Anterior cingulate cortex (tissue), 58 donors: ENCODE measurements around the gene AIG1.
A peak's percentile ranks its signal among the peaks of the same experiment; 100 is the strongest.

Experiments used
- DNase-seq, 58 donors: peaks; one replicate each; lab custom pipeline; 2025; lab: John Stamatoyannopoulos, UW

The AIG1 gene

DNA sequence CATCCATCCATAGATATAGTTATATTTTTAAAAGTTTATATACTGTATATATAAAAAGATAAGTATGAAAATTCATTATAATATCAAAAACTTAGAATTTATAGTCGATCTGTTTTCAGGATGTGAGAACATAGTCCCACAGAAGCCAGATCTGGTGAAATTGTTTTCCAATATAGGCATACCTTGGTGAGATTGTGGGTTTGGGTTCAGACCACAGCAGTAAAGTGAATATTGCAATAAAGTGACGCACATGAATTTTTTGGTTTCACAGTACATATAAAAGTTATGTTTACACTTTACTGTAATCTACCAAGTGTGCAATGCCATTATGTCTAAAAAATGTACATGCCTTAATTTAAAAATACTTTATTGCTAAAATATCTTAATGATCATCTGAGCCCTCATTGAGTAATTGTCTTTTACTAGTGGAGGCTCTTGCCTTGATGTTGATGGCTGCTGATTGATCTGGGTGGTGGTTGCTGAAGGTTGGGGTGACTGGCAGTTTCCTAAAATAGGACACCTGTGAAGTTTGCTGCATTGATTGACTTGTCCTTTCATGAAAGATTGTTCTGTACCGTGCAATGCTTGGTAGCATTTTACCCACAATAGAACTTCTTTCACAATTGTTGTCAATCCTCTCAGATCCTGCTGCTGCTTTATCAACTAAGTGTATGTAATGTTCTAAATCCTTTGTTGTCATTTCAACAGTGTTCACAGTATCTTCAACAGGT, 29.8 kb downstream of the AIG1 start:
- DNase-seq, result no peak

GRCh38 chr6:143092768-143093167, 32.1 kb downstream of the AIG1 start:
- DNase-seq, result no peak

- no peak for DNase-seq
Observed at GRCh38 chr6:143093290-143093689, 32.6 kb downstream of the AIG1 start.

DNA sequence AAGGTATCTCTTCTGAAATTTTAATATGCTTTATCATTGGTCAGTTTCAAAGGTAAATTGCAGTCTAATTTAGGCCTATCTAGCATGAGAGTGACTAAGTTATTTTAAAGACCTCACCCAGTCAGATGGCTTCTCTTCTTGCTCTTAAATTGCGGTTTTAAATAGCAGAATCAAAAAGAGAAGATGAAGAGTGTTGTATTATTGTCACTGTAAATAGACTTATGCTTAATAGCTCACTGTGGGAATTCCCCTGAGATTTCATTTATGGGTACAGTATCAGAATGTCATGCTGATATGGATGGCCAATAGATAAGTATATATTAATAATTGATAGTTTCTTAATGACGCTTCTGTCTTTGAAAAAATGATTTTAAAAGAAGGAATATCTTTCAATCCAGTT, 35.7 kb downstream of the AIG1 start:
- no peak for DNase-seq

GRCh38 chr6:143097224-143097795, 36.6 kb downstream of the AIG1 start:
- no peak for DNase-seq

GRCh38 chr6:143098054-143098671, 37.5 kb downstream of the AIG1 start:
- no peak for DNase-seq

DNA sequence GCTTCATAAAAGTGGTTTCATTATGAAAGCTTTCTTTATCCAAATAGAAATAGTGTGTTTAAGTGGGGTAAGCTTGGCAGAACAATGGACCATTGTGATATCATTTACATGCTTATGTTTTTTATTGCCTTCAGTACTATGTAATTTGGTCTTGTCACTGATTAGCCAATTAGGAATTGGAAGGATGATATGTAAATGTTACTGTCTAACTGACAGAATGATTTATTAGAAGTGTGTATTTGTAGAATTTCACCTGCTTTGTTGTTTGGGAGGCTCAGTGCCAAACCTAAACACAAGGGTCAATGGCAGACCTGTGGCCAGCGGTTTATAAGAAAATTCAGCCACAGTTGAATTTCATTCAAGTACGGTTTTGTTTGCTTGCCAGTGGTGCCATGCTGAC, 39.0 kb downstream of the AIG1 start:
- DNase-seq, result no peak

DNA sequence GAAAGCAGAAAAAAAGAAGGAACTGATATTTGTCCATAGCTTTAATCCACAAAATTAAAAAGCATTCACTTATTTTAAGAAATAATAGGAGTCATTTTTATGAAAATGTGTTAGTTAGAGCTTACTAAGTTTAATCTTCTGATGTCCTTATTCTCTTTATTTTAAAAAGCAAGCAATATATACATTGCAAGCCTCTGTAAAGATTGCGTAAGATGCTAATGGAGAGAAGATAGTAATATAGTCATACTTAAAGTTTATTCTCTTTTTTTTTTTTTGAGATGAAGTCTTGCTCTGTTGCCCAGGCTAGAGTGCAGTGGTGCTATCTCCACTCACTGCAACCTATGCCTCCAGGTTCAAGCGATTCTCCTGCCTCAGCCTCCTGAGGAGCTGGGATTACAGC, 39.7 kb downstream of the AIG1 start:
- no peak for DNase-seq

- no peak for DNase-seq
Observed at GRCh38 chr6:143103916-143104315, 43.2 kb downstream of the AIG1 start.

GRCh38 chr6:143107440-143107839, 46.8 kb downstream of the AIG1 start:
- DNase-seq, result no peak

DNA sequence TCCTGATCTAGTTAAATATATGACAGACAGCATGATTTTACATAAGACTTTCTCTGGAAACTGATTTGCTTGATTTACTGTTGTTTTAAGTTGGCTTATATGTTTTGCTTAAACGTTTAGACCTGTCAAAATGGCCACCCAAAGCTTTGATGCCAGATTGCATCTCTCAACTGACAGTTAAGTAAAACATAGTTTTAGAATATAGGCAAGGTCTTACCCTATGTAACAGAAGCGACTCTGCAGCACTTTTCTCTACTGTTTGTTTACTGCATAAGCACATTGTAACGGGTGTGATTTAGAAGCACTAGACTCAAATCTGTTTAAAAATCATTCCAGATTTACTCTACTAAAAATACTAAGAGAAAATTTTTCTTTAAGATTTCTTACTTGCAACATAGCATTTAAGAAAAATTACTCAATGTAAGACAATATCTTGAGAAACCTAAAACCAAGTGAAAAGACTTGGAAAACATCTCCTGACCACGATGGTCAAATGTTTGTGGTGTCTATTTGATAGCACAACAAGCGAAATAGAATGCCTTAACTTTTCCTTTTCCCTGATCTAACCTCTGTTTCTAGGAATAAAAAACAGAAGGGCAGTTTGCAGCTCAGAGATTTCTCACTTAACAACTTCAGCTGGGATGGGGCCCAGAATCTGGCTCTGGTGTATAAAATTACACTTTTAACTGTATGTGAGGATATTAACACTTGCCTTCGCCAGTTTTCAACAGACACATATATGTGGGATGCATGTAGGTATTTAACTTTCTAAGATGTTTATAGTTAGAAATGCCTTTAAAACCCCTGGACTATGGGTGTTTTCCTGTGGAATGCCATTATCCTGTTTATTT, 47.4 kb downstream of the AIG1 start:
- peak in 3 of 58 donors; percentile 2 to 37 (median 6) for DNase-seq

GRCh38 chr6:143109196-143109595, 48.5 kb downstream of the AIG1 start:
- no peak for DNase-seq

DNA sequence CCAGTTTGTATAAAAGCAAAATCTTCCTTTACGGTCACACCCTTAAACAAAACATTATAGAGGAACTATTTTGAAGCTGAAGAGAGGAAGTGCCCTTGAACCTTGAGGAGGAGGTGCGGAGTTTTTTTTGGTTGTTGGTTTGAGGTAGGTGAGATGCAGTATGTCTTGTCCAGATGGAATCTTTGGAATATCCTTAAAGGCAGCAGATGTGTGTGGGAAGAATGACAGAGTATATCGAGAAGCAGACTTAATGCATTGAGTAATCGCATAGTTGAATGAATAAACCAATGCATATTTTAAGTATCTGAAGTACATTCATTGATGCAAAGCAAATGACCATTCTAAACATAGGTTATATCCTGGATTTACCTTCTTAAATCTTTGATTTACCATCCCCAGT, 49.9 kb downstream of the AIG1 start:
- peak in 5 of 58 donors; percentile 6 to 55 (median 11) for DNase-seq

GRCh38 chr6:143110996-143111395, 50.3 kb downstream of the AIG1 start:
- DNase-seq, result no peak

GRCh38 chr6:143111443-143111842, 50.8 kb downstream of the AIG1 start:
- no peak for DNase-seq

DNA sequence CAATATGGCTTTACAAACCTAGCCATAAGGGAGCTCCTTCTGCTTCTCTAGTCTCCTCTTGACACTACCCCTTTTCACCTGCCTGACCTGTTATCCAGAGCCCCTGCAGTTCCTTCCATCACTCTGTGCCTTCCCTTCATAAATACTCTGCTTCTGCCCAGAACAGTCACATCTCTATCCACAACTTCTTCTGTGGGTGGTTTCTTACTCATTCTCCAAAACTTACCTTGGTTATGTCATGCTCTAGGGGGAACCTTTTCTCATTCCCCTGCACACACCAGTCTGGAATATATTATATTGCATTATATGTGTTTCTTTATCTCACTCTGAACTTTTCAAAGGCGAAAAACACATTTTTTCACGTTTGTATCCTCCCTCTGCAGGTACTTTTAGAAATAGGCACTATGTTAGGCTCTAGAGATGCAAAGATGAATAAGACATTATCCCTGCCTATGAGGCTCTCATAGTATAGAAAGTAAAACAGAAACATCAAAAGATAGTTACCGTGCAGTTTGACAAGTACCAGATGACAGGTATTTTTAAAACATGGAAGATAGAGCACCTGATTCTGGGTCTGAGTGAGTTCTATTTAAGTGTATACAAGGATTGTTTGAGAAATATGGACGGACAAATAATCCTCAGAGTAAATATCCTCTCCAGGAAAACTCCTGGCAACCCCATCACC, 51.5 kb downstream of the AIG1 start:
- no peak for DNase-seq

GRCh38 chr6:143112837-143113236, 52.1 kb downstream of the AIG1 start:
- no peak for DNase-seq

GRCh38 chr6:143115728-143116127, 55.0 kb downstream of the AIG1 start:
- no peak for DNase-seq

GRCh38 chr6:143117108-143117507, 56.4 kb downstream of the AIG1 start:
- DNase-seq, result no peak

GRCh38 chr6:143119260-143119659, 58.6 kb downstream of the AIG1 start:
- DNase-seq, result no peak
